Ishikawa (cell line): ENCODE results near the gene SAP30.

ENCODE experiments used
- CEBPB ChIP-seq: IDR thresholded peaks from 2 replicates; pipeline ENCODE4 v1.6.1; 2012
- CREB1 ChIP-seq: IDR thresholded peaks from 2 replicates; pipeline ENCODE4 v1.6.1; 2012; ENCODE audit warnings: low read depth
- EP300 ChIP-seq: IDR thresholded peaks from 2 replicates; pipeline ENCODE4 v1.6.1; 2012; ENCODE audit warnings: borderline replicate concordance
- FOXM1 ChIP-seq: IDR thresholded peaks from 2 replicates; pipeline ENCODE4 v1.6.1; 2012; ENCODE audit warnings: low read depth, borderline replicate concordance
- MAX ChIP-seq: IDR thresholded peaks from 2 replicates; pipeline ENCODE4 v1.6.1; 2012
- NFIC ChIP-seq: IDR thresholded peaks from 2 replicates; pipeline ENCODE4 v1.6.1; 2012
- RAD21 ChIP-seq: IDR thresholded peaks from 2 replicates; pipeline ENCODE4 v1.6.1; 2012; ENCODE audit warnings: low read depth
- TEAD4 ChIP-seq: IDR thresholded peaks from 2 replicates; pipeline ENCODE4 v1.6.1; 2012
- USF1 ChIP-seq: IDR thresholded peaks from 2 replicates; pipeline ENCODE4 v1.6.1; 2012
- YY1 ChIP-seq: IDR thresholded peaks from 2 replicates; pipeline ENCODE4 v1.6.1; 2012; ENCODE audit warnings: low read depth
- ZBTB7A ChIP-seq: IDR thresholded peaks from 2 replicates; pipeline ENCODE4 v1.6.1; 2012; ENCODE audit warnings: low read depth

GRCh38 chr4:173370130-173370476, 651 bp upstream of the SAP30 start:
- TF ChIP-seq CREB1 (no peak), MAX (no peak), EP300 (no peak), CEBPB (no peak), ZBTB7A (no peak), USF1 (no peak), NFIC (no peak), FOXM1 (no peak), YY1 (no peak), TEAD4 (no peak), RAD21 (no peak)
